ENCODE data around the gene DNASE1L2. TPM values are rescaled to one million over a fixed set of nuclear protein-coding genes. Genes with fewer than 3 reads are reported as not detected.
A peak's percentile ranks its signal among the peaks of the same experiment; 100 is the strongest.
"Not testable (repeated sequence)": the region's sequence is repeated elsewhere in the genome, so short reads cannot be mapped to it uniquely, and the experiment has no call there.

The DNASE1L2 gene
- total and polyA plus RNA-seq, 2 of the 8 experiments (the other 6 are each of a cell fraction or from before 2014, with no cell fraction given) = 0.35 to 0.97 TPM

GRCh38 chr16:2266887-2267286 is 30.6 kb downstream of the DNASE1L2 start:
- peaks cover 30 to 32% of the 10 kb centered on the region in 2 experiments for H4K20me1 ChIP-seq (replicated peaks in 1 of 2; ENCODE audit: control insufficient read depth in 1 of 2, insufficient read depth in 2 of 2, low read length in 2 of 2)

More at GRCh38 chr16:2266887-2267286, 30.6 kb downstream of the DNASE1L2 start:
- H3K4ac ChIP-seq (replicated peaks; ENCODE audit: insufficient read length, low read depth, low read length); H3K27ac ChIP-seq (ENCODE audit: low read depth, low read length); H3K23ac ChIP-seq (ENCODE audit: insufficient read length); H3K27me3 ChIP-seq (replicated peaks in 1 of 4; ENCODE audit: control insufficient read depth in 3 of 4, extremely low read depth in 1 of 4, insufficient read depth in 3 of 4, low read length in 3 of 4); H2BK20ac ChIP-seq (ENCODE audit: low read length); H3K4me1 ChIP-seq (replicated peaks in 1 of 4; ENCODE audit: control insufficient read depth in 3 of 4, insufficient read depth in 4 of 4, low read length in 3 of 4); H3K23me2 ChIP-seq (ENCODE audit: low read depth, low read length); H3K18ac ChIP-seq (ENCODE audit: extremely low read depth, low read length); H2AFZ ChIP-seq (ENCODE audit: low read length); H2BK12ac ChIP-seq (ENCODE audit: low read depth, low read length); H2BK15ac ChIP-seq (ENCODE audit: low read length); H2BK5ac ChIP-seq (ENCODE audit: low read depth, low read length); H3K56ac ChIP-seq (replicated peaks; ENCODE audit: insufficient read length, low read depth, low read length); H3K9me3 ChIP-seq (ENCODE audit: insufficient read depth in 2 of 2, low read depth in 1 of 2, low read length in 1 of 2); H2BK120ac ChIP-seq (replicated peaks; ENCODE audit: low read depth, low read length); H4K8ac ChIP-seq (ENCODE audit: extremely low read depth, insufficient read depth, low read length); DNase-seq (ENCODE audit: low read depth in 1 of 2, low spot score in 2 of 2); H4K91ac ChIP-seq (replicated peaks; ENCODE audit: insufficient read length, low read length); H4K5ac ChIP-seq (ENCODE audit: insufficient read length, low read depth, low read length); H3K14ac ChIP-seq (ENCODE audit: insufficient read length); H2AK5ac ChIP-seq (ENCODE audit: low read depth, low read length): not testable (repeated sequence)
- POLR2A ChIA-PET (ENCODE audit: partially characterized antibody) = interaction anchor here (0.8 to 13.7 kb wide), 6 partner anchors 12 to 202 kb away, joined by 3 to 228 read pairs (median 4); partner anchors contain the start of genes ABCA3, DNASE1L2, ECI1 and TRAF7
- CTCF ChIA-PET (ENCODE audit: partially characterized antibody) = interaction anchor here (1.8 kb wide), 1 partner anchor 15 kb away, joined by 4 read pairs; the partner anchor contains the start of gene ECI1
- H3K79me2 ChIP-seq (ENCODE audit: control insufficient read depth in 1 of 2, insufficient read depth in 2 of 2, low read length in 2 of 2) = peaks cover 48 to 67% of the 10 kb centered on the region in 2 experiments
- peak overlapping the region; percentile 96 to 100 (median 98) for H3K9ac ChIP-seq (replicated peaks in 1 of 4; ENCODE audit: extremely low read depth in 1 of 4, low read depth in 3 of 4, low read length in 3 of 4)
- 5% methylated on average over 11 of the region's 12 CpGs; no CpG with 5 or more reads in 1 of the 2 experiments for WGBS, 2 experiments (ENCODE audit: extremely low coverage in 1 of 2, insufficient coverage in 1 of 2, insufficient read length in 1 of 2, insufficient replicate concordance in 2 of 2, low coverage in 1 of 2, low lambda C conversion rate in 2 of 2, missing lambda C conversion rate in 1 of 2)
- H3K4me2 ChIP-seq (ENCODE audit: insufficient read depth in 1 of 2, low read depth in 2 of 2, low read length in 2 of 2) = peak overlapping the region; percentile 69 to 93
- peaks cover 15% of the 10 kb centered on the region for H3K79me1 ChIP-seq (ENCODE audit: low read depth, low read length)
- 0 out of 4 replicates have a peak, but pooled peaks of 1 of the 2 experiments have one; percentile 29 for TF ChIP-seq SIN3A (conservative IDR thresholded peaks at IDR 0.05 in 1 of 2, IDR thresholded peaks at IDR 0.05 in 1 of 2; ENCODE audit: low read depth in 1 of 2, low read length in 2 of 2)
- H3K36me3 ChIP-seq (ENCODE audit: control insufficient read depth in 2 of 4, insufficient read depth in 4 of 4, low read length in 3 of 4) = peaks cover 17 to 26% (median 23%) of the 10 kb centered on the region in 4 experiments
- H3K4me3 ChIP-seq (ENCODE audit: extremely low read depth in 1 of 4, insufficient read depth in 2 of 4, low read depth in 3 of 4, low read length in 4 of 4) = peak overlapping the region; percentile 65 to 99 (median 94)
- FAIRE-seq = peak; percentile 48

All from H1 (cell line).